Left renal cortex interstitium (tissue), 4 donors: ENCODE results near the gene RASEF. TPM values are rescaled to one million over a fixed set of nuclear protein-coding genes. Genes with fewer than 3 reads are reported as not detected.

Experiments used
- DNase-seq, 4 donors: peaks; one replicate each; pipeline ENCODE4 v3.0.0-alpha.2; 2013; ENCODE audit warnings: low read depth in 4 of 4, low spot score in 2 of 4, missing footprints in 1 of 4
- polyA plus RNA-seq, 4 donors: library from polyadenylated mRNA; unstranded; fragments of 120-200 nt; gene quantifications; one replicate each; pipeline ENCODE4 v1.2.1, GENCODE V29; 2013; ENCODE audit not compliant: insufficient read length in 4 of 4

The RASEF gene
- polyA plus RNA-seq, 4 donors, result 6.7 to 7.9 (median 7.2) TPM

GRCh38 chr9:83015897-83016296, 47.0 kb downstream of the RASEF start:
- no peak for DNase-seq

- no peak for DNase-seq
Observed at GRCh38 chr9:83013867-83014605, 48.9 kb downstream of the RASEF start.

- DNase-seq, result no peak
Observed at GRCh38 chr9:83012922-83013838, 49.8 kb downstream of the RASEF start.

- no peak for DNase-seq
Observed at GRCh38 chr9:83012168-83012921, 50.6 kb downstream of the RASEF start.

- no peak for DNase-seq
Observed at GRCh38 chr9:83011611-83012010, 51.3 kb downstream of the RASEF start.

GRCh38 chr9:83007521-83008300, 55.2 kb downstream of the RASEF start:
- DNase-seq, result no peak

- no peak for DNase-seq
Observed at GRCh38 chr9:83006378-83006777, 56.6 kb downstream of the RASEF start.

GRCh38 chr9:83005963-83006362, 57.0 kb downstream of the RASEF start:
- DNase-seq, result no peak

GRCh38 chr9:83005361-83005760, 57.6 kb downstream of the RASEF start:
- DNase-seq, result no peak

GRCh38 chr9:83002329-83002728, 60.6 kb downstream of the RASEF start:
- no peak for DNase-seq

GRCh38 chr9:83000765-83001164, 62.2 kb downstream of the RASEF start:
- DNase-seq, result no peak

- no peak for DNase-seq
Observed at GRCh38 chr9:82998409-82998808, 64.5 kb downstream of the RASEF start.

- no peak for DNase-seq
Observed at GRCh38 chr9:82997476-82998140, 65.3 kb downstream of the RASEF start.

GRCh38 chr9:82996941-82997340, 66.0 kb downstream of the RASEF start:
- no peak for DNase-seq

- no peak for DNase-seq
Observed at GRCh38 chr9:82993856-82994605, 68.9 kb downstream of the RASEF start.

- DNase-seq, result no peak
Observed at GRCh38 chr9:82991671-82992070, 71.3 kb downstream of the RASEF start.

- no peak for DNase-seq
Observed at GRCh38 chr9:82989929-82990328, 73.0 kb downstream of the RASEF start.

GRCh38 chr9:82988488-82988887, 74.5 kb downstream of the RASEF start:
- no peak for DNase-seq
